Esophagus squamous epithelium (tissue), 5 donors: ENCODE measurements around the gene GPR18. TPM values are rescaled to one million over a fixed set of nuclear protein-coding genes. Genes with fewer than 3 reads are reported as not detected.

Experiments
- DNase-seq: peaks from one replicate; lab custom pipeline; 2025; lab: John Stamatoyannopoulos, UW
- H3K27ac ChIP-seq, 4 donors: fragments of 200-600 bp; sonication (generic); one replicate each; pipeline ENCODE4 v1.5.1; 2016 to 2019; ENCODE audit warnings: mild to moderate bottlenecking in 1 of 4
- H3K27me3 ChIP-seq, 4 donors: fragments of 200-600 bp; sonication (generic); 1 replicate in 3 of 4; 2 replicates in 1 of 4; pipeline versions ENCODE4 v1.5.1 to v1.6.0; 2017 to 2021; ENCODE audit warnings: antibody characterized with exemption in 1 of 4
- H3K36me3 ChIP-seq, 3 donors: fragments of 200-600 bp; sonication (generic); one replicate each; pipeline ENCODE4 v1.5.1; 2016 to 2019
- H3K4me1 ChIP-seq, 3 donors: fragments of 200-600 bp; sonication (generic); one replicate each; pipeline ENCODE4 v1.5.1; 2017 to 2019
- H3K4me3 ChIP-seq, 4 donors: fragments of 200-600 bp; sonication (generic); 1 replicate in 3 of 4; 2 replicates in 1 of 4; pipeline ENCODE4 v1.5.1; 2016 to 2019; ENCODE audit warnings: mild to moderate bottlenecking in 2 of 4, moderate library complexity in 1 of 4
- H3K9me3 ChIP-seq, 3 donors: fragments of 200-600 bp; sonication (generic); one replicate each; pipeline ENCODE4 v1.5.1; 2016 to 2019
- POLR2A ChIP-seq, 4 donors: fragments of 450-650 bp; IDR thresholded peaks; one replicate each; pipeline ENCODE4 v1.6.1; 2017; ENCODE audit warnings: antibody characterized with exemption in 4 of 4, mild to moderate bottlenecking in 4 of 4, moderate library complexity in 3 of 4
- WGBS, 2 donors: methylation state at CpG; one replicate each; pipeline ENCODE4 v1.1.5; 2018; 5-methylcytosine and 5-hydroxymethylcytosine counted together
- intact Hi-C: fragments of 100-400 bp; cut with DNase I; formaldehyde crosslinking; loops from one replicate; pipeline ENCODE4 v1.15.0; 2022
- total RNA-seq, 4 donors: library from RNA; depleted of rRNA; stranded (reverse); fragments of >200 nt; gene quantifications; one replicate each; pipeline ENCODE4 v1.1.0, GENCODE V29; 2016
- TF ChIP-seq, protein P1 (sequence below), 6 experiments: fragments of 450-650 bp in 4 of 6; fragments of 200-600 bp in 2 of 6; sonication (generic) in 2 of 6; IDR thresholded peaks; one replicate each; pipeline ENCODE4 v1.5.1; 2016 to 2019; ENCODE audit warnings: antibody characterized with exemption in 6 of 6, mild to moderate bottlenecking in 4 of 6, moderate library complexity in 4 of 6
- donor health status: DM: yes; HTN: yes; CAD: no.

GPR18 gene
- total RNA-seq, 4 donors from 2014 or later, result 0.19 TPM; not detected in 3

DNA sequence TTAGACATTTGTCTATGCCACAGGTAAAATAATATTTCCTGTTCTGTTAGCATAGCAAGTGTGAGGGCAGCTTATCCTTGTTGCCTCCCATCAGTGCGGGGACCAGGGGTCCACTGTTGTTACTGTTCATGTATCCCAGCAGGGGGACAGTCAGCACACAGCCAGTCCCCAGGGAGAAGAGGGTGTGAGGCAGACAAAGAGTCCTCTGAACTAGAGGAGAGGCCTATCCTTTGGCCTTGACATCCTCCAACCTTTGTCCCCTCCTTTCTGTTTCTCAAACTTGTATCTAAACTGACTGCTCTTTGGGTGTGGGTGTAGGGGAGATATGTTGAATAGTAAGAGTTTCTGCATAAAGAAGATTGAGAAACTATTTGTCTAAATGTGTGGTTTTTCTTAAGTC, 2.9 kb upstream of the GPR18 start:
- Histone ChIP-seq H3K27ac (no peak overlapping the region), H3K4me1 (peaks cover 0 to 10% (median 4%) of the 10 kb centered on the region in 3 donors), H3K27me3 (no peaks in the 10 kb centered on the region), H3K36me3 (peaks cover 0 to 44% (median 0%) of the 10 kb centered on the region in 3 donors), H3K9me3 (no peaks in the 10 kb centered on the region), H3K4me3 (no peak overlapping the region)
- DNase-seq, result no peak
- no peak for TF ChIP-seq POLR2A (IDR thresholded peaks at IDR 0.05)
- TF ChIP-seq, protein P1, sequence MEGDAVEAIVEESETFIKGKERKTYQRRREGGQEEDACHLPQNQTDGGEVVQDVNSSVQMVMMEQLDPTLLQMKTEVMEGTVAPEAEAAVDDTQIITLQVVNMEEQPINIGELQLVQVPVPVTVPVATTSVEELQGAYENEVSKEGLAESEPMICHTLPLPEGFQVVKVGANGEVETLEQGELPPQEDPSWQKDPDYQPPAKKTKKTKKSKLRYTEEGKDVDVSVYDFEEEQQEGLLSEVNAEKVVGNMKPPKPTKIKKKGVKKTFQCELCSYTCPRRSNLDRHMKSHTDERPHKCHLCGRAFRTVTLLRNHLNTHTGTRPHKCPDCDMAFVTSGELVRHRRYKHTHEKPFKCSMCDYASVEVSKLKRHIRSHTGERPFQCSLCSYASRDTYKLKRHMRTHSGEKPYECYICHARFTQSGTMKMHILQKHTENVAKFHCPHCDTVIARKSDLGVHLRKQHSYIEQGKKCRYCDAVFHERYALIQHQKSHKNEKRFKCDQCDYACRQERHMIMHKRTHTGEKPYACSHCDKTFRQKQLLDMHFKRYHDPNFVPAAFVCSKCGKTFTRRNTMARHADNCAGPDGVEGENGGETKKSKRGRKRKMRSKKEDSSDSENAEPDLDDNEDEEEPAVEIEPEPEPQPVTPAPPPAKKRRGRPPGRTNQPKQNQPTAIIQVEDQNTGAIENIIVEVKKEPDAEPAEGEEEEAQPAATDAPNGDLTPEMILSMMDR (IDR thresholded peaks at IDR 0.05), result no peak
- intact Hi-C loops, result no loop called here
- 89% methylated on average over 1 of the region's 1 CpG; no CpG with 5 or more reads in 1 of the 2 donors for WGBS, 2 donors

DNA sequence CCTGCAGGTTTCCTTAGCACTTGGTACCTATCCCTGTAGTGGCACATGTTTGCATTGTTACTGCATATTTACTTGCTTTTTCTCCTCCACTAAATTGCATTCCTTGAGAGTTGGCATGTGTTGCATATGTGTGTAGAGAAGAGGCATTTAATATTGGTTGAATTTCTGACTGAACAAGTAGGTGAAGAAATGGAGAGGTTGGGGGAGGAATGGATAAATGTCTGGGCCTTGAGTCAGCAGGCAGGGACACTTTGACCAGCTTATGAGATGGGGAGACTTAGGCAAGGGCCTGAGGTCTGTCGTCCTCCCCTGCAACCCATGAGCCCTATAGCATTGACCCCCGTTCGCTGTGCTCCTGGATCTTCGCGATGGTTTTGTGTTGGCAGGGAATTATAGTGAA, 2.0 kb upstream of the GPR18 start:
- no peak for TF ChIP-seq POLR2A (IDR thresholded peaks at IDR 0.05)
- TF ChIP-seq, protein P1 (IDR thresholded peaks at IDR 0.05), result no peak
- Histone ChIP-seq H3K27me3 (no peaks in the 10 kb centered on the region), H3K9me3 (no peaks in the 10 kb centered on the region), H3K36me3 (peaks cover 0 to 49% (median 0%) of the 10 kb centered on the region in 3 donors), H3K27ac (no peak overlapping the region), H3K4me1 (peaks cover 0 to 10% (median 4%) of the 10 kb centered on the region in 3 donors), H3K4me3 (no peak overlapping the region)
- WGBS, 2 donors, result 85 to 88% methylated on average over 5 of the region's 5 CpGs
- no peak for DNase-seq
- intact Hi-C loops, result no loop called here

DNA sequence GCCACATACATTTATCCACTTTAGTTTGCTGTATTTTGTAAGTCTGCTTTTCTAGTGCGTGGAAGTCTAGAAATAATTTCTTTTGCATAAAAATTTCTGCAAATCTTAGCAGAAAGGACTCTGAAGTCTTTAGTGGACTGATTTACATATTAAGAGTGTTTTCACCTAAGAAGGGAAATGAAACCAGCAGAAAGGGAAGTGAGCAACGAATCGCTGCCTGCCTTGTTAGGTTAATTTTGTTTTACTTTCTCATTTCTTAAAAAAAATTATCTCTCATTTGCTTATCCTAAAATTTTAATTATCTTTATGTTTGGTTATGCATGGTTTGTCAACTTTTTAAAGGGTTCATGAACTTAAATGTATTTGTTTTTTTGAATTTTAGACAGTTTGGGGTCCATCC, 767 bp upstream of the GPR18 start:
- Histone ChIP-seq H3K27me3 (no peaks in the 10 kb centered on the region), H3K36me3 (peaks cover 0 to 50% (median 0%) of the 10 kb centered on the region in 3 donors), H3K9me3 (no peaks in the 10 kb centered on the region), H3K4me3 (no peak overlapping the region), H3K27ac (peak overlapping the region in 1 of 4 donors; percentile 47), H3K4me1 (peaks cover 0 to 3% (median 2%) of the 10 kb centered on the region in 3 donors)
- 65% methylated on average over 3 of the region's 3 CpGs for WGBS, 2 donors
- intact Hi-C loops, result no loop called here
- TF ChIP-seq, protein P1 (IDR thresholded peaks at IDR 0.05), result no peak
- TF ChIP-seq POLR2A (IDR thresholded peaks at IDR 0.05), result no peak
- DNase-seq, result no peak

DNA sequence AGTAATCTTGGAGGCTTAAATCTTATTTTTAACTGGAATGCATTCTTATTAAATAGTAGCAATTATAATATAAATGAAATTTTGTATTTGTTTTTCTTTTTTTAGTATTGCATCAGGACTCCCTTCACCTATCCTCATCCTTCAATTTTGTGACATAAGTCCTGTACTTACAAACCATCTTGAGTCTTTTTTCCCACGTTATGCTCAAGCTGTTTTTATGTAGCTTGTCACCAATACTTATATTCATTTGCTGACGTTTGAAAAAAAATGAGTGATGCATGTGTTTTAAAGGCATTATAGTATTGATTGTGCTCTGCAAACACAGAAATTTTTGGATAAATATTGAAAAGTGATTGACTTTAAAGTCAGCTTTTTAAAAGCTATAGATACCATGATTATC, 888 bp downstream of the GPR18 start:
- no peak for DNase-seq
- intact Hi-C loops, result no loop called here
- H3K27ac ChIP-seq, result no peak overlapping the region
- H3K9me3 ChIP-seq, result no peaks in the 10 kb centered on the region
- no peaks in the 10 kb centered on the region for H3K27me3 ChIP-seq
- no peaks in the 10 kb centered on the region for H3K4me1 ChIP-seq
- no peak overlapping the region for H3K4me3 ChIP-seq
- 61 to 62% methylated on average over 2 of the region's 2 CpGs for WGBS, 2 donors
- H3K36me3 ChIP-seq, result peaks cover 0 to 50% (median 0%) of the 10 kb centered on the region in 3 donors
- TF ChIP-seq POLR2A (IDR thresholded peaks at IDR 0.05), result no peak
- TF ChIP-seq, protein P1 (IDR thresholded peaks at IDR 0.05), result no peak

DNA sequence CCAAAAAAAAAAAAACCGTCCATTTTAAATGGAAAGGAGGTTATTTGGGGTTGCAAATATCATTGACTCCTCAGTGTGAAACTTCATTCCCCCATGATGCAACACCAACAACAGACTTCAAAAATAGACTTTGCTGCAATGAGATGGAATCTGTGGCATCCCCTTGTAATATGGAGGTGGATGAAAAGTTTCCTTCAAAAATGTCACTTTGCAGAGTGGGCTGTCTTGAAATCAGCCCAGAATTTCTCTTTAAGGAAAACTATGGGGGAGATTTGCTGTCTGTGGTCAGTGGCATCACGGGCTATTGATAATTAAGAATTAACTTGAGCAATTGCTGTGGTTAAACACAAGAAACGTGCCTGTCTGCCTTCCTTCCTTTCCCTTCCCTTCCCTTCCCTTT, 1.5 kb downstream of the GPR18 start:
- Histone ChIP-seq H3K27ac (no peak overlapping the region), H3K27me3 (no peaks in the 10 kb centered on the region), H3K36me3 (peaks cover 0 to 56% (median 0%) of the 10 kb centered on the region in 3 donors), H3K4me3 (no peak overlapping the region), H3K9me3 (no peaks in the 10 kb centered on the region), H3K4me1 (no peaks in the 10 kb centered on the region)
- TF ChIP-seq, protein P1 (IDR thresholded peaks at IDR 0.05), result no peak
- TF ChIP-seq POLR2A (IDR thresholded peaks at IDR 0.05), result no peak
- DNase-seq, result no peak
- 58 to 63% methylated on average over 3 of the region's 3 CpGs for WGBS, 2 donors
- intact Hi-C loops, result no loop called here
